Uterus (tissue), 2 donors: ENCODE measurements around the gene NKX1-1.

Experiments
- CTCF ChIP-seq, 4 experiments: fragments of 200-600 bp in 2 of 4; fragments of 450-650 bp in 2 of 4; sonication (generic) in 2 of 4; IDR thresholded peaks; one replicate each; pipeline ENCODE4 v1.5.1; 2016 to 2019; ENCODE audit warnings: antibody characterized with exemption in 4 of 4, mild to moderate bottlenecking in 2 of 4, moderate library complexity in 1 of 4
- POLR2A ChIP-seq, 2 donors: fragments of 450-650 bp; IDR thresholded peaks; one replicate each; pipeline ENCODE4 v1.6.1; 2016; ENCODE audit warnings: antibody characterized with exemption in 2 of 2, mild to moderate bottlenecking in 1 of 2, moderate library complexity in 1 of 2

GRCh38 chr4:1406981-1407656 lies 877 bp upstream of the NKX1-1 start:
- TF ChIP-seq CTCF (IDR thresholded peaks at IDR 0.05) (no peak), POLR2A (IDR thresholded peaks at IDR 0.05) (no peak)
